HepG2 (cell line): ENCODE results near the gene MDP1. TPM values are rescaled to one million over a fixed set of nuclear protein-coding genes. Genes with fewer than 3 reads are reported as not detected.

Experiments used
- IKZF4 ChIP-seq: sonication (generic); formaldehyde crosslinking; IDR thresholded peaks from 2 replicates; pipeline ENCODE4 v1.5.1; 2020; ENCODE audit warnings: borderline replicate concordance, mild to moderate bottlenecking, low read depth, missing genetic modification reagents; ENCODE audit errors: not compliant biosample characterization
- SIN3B ChIP-seq: fragments of 150-350 bp; IDR thresholded peaks from 2 replicates; pipeline ENCODE4 v1.6.1; 2014; ENCODE audit warnings: low read length
- SRY ChIP-seq: sonication (generic); formaldehyde crosslinking; IDR thresholded peaks from 2 replicates; pipeline ENCODE4 v1.8.0; 2022; ENCODE audit warnings: mild to moderate bottlenecking, missing genetic modification reagents
- TBP ChIP-seq: sonication (generic); formaldehyde crosslinking; IDR thresholded peaks from 2 replicates; pipeline ENCODE4 v1.5.0; 2020; ENCODE audit warnings: missing genetic modification reagents
- TOE1 ChIP-seq: sonication (generic); formaldehyde crosslinking; IDR thresholded peaks from 2 replicates; pipeline ENCODE4 v1.4.0; 2020; ENCODE audit warnings: mild to moderate bottlenecking, missing genetic modification reagents
- ZBTB1 ChIP-seq: sonication (generic); formaldehyde crosslinking; IDR thresholded peaks from 2 replicates; pipeline ENCODE4 v1.4.0; 2020; ENCODE audit warnings: missing genetic modification reagents, borderline replicate concordance
- ZNF263 ChIP-seq: sonication (generic); formaldehyde crosslinking; IDR thresholded peaks from 2 replicates; pipeline ENCODE4 v1.4.0; 2020; ENCODE audit warnings: missing genetic modification reagents
- ZNF724P ChIP-seq: sonication (generic); formaldehyde crosslinking; IDR thresholded peaks from 2 replicates; pipeline ENCODE4 v1.8.0; 2022; ENCODE audit warnings: missing genetic modification reagents, borderline replicate concordance
- ZNF737 ChIP-seq: sonication (generic); formaldehyde crosslinking; IDR thresholded peaks from 2 replicates; pipeline ENCODE4 v1.5.0; 2020; ENCODE audit warnings: missing genetic modification reagents, mild to moderate bottlenecking, borderline replicate concordance
- polyA plus RNA-seq, 8 experiments: library from polyadenylated mRNA; depleted of rRNA in 3 of 8; stranded (reverse) in 7 of 8; unstranded in 1 of 8; fragments of >200 nt; fragmentation: Illumina TruSeq in 4 of 8; extraction: Trizol in 4 of 8; gene quantifications; 2 replicates each; pipeline versions ENCODE4 v1.2.1 to v1.2.3, GENCODE V29; 2011 to 2016; ENCODE audit warnings: low read depth in 4 of 8, missing spikeins in 1 of 8, mixed read lengths in 1 of 8; ENCODE audit not compliant: insufficient read depth in 1 of 8
- total RNA-seq, 5 experiments: library from RNA; depleted of rRNA; stranded (reverse); fragments of >200 nt; fragmentation: Illumina TruSeq; extraction: Trizol; gene quantifications; 2 replicates each; pipeline ENCODE4 v1.2.3, GENCODE V29; 2016; ENCODE audit warnings: low read depth in 1 of 5
- TF ChIP-seq, protein P1 (sequence below): sonication (generic); formaldehyde crosslinking; IDR thresholded peaks from 2 replicates; pipeline ENCODE4 v1.5.1; 2020; ENCODE audit warnings: missing genetic modification reagents, mild to moderate bottlenecking, borderline replicate concordance
- TF ChIP-seq, protein P2 (sequence below): sonication (generic); formaldehyde crosslinking; IDR thresholded peaks from 2 replicates; pipeline ENCODE4 v1.5.0; 2020; ENCODE audit warnings: missing genetic modification reagents
- TF ChIP-seq, protein P3 (sequence below): sonication (generic); formaldehyde crosslinking; IDR thresholded peaks from 2 replicates; pipeline ENCODE4 v1.4.0; 2020; ENCODE audit warnings: mild to moderate bottlenecking, low read depth, missing genetic modification reagents
- TF ChIP-seq, protein P4 (sequence below): sonication (generic); formaldehyde crosslinking; IDR thresholded peaks from 2 replicates; pipeline ENCODE4 v1.9.0; 2021; ENCODE audit warnings: missing genetic modification reagents, borderline replicate concordance
- TF ChIP-seq, protein P5 (sequence below): sonication (generic); formaldehyde crosslinking; IDR thresholded peaks from 2 replicates; pipeline ENCODE4 v1.5.0; 2020; ENCODE audit warnings: missing genetic modification reagents
- TF ChIP-seq, protein P6 (sequence below): sonication (generic); formaldehyde crosslinking; IDR thresholded peaks from 2 replicates; pipeline ENCODE4 v1.9.0; 2021; ENCODE audit warnings: missing genetic modification reagents, mild to moderate bottlenecking, borderline replicate concordance
- TF ChIP-seq, protein P7 (sequence below): IDR thresholded peaks from 2 replicates; pipeline ENCODE4 v1.6.1; 2016; ENCODE audit warnings: low read depth, control low read depth

Gene MDP1
- total and polyA plus RNA-seq, 2 of the 13 experiments (the other 11 are each of a cell fraction or from before 2014, with no cell fraction given): 44.1 to 48.7 TPM

DNA sequence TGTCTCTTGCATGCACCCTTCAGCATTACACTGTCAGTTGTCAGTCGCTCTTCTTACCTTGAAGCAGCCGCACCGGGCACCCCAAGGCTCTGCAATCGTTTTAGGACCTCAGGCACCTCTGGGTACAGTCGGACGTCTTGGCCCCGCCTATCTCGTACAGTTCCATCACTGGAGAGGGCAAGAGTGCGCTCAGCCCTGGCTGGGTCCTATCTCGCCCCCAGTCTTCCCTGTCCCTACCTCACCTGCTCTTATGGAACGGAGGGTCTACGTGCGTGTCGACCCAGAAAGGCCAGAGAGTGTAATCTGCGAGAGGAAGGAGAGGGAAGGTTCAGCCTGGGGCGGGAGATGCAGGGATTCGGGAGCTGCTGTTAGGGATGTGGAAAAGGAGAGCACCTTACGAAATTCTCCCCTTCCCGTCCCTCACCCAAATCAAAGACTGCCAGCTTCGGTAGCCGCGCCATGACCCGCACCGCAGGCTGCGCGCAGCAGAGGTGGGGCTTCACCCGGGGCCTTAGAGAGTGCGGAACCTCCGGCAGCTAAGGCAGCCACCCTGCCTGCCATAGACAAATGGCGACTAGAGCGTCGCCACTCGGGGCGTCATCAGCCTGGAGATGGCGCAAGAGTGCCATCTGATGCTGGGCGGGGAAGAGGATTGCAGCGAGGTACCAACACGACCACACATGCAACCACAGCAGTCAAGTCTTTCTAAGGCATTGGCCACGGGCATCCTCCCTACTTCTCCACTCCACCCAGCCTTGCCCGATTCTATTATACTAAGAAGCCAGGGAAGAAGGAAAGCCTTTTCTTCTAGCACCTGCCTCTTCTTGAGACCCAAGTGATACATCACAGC, at the start of gene MDP1 (continued):
- TF ChIP-seq, protein P1, sequence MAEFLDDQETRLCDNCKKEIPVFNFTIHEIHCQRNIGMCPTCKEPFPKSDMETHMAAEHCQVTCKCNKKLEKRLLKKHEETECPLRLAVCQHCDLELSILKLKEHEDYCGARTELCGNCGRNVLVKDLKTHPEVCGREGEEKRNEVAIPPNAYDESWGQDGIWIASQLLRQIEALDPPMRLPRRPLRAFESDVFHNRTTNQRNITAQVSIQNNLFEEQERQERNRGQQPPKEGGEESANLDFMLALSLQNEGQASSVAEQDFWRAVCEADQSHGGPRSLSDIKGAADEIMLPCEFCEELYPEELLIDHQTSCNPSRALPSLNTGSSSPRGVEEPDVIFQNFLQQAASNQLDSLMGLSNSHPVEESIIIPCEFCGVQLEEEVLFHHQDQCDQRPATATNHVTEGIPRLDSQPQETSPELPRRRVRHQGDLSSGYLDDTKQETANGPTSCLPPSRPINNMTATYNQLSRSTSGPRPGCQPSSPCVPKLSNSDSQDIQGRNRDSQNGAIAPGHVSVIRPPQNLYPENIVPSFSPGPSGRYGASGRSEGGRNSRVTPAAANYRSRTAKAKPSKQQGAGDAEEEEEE: no peak; the same call in 1 of the 2 replicates
- TF ChIP-seq, protein P2, sequence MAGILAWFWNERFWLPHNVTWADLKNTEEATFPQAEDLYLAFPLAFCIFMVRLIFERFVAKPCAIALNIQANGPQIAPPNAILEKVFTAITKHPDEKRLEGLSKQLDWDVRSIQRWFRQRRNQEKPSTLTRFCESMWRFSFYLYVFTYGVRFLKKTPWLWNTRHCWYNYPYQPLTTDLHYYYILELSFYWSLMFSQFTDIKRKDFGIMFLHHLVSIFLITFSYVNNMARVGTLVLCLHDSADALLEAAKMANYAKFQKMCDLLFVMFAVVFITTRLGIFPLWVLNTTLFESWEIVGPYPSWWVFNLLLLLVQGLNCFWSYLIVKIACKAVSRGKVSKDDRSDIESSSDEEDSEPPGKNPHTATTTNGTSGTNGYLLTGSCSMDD (CRISPR knock-in tag): no peak
- TF ChIP-seq, protein P3, sequence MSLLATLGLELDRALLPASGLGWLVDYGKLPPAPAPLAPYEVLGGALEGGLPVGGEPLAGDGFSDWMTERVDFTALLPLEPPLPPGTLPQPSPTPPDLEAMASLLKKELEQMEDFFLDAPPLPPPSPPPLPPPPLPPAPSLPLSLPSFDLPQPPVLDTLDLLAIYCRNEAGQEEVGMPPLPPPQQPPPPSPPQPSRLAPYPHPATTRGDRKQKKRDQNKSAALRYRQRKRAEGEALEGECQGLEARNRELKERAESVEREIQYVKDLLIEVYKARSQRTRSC (CRISPR knock-in tag): peak; percentile 96; the same call in 1 of the 2 replicates
- peak; percentile 95 for TF ChIP-seq ZNF724P
- no peak for TF ChIP-seq IKZF4 (CRISPR knock-in tag)
- TF ChIP-seq TBP: no peak; the same call in 1 of the 2 replicates
- peak; percentile 82 for TF ChIP-seq SIN3B
- TF ChIP-seq, protein P4, sequence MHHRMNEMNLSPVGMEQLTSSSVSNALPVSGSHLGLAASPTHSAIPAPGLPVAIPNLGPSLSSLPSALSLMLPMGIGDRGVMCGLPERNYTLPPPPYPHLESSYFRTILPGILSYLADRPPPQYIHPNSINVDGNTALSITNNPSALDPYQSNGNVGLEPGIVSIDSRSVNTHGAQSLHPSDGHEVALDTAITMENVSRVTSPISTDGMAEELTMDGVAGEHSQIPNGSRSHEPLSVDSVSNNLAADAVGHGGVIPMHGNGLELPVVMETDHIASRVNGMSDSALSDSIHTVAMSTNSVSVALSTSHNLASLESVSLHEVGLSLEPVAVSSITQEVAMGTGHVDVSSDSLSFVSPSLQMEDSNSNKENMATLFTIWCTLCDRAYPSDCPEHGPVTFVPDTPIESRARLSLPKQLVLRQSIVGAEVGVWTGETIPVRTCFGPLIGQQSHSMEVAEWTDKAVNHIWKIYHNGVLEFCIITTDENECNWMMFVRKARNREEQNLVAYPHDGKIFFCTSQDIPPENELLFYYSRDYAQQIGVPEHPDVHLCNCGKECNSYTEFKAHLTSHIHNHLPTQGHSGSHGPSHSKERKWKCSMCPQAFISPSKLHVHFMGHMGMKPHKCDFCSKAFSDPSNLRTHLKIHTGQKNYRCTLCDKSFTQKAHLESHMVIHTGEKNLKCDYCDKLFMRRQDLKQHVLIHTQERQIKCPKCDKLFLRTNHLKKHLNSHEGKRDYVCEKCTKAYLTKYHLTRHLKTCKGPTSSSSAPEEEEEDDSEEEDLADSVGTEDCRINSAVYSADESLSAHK (CRISPR knock-in tag): peak; percentile 81; the same call in 1 of the 2 replicates
- TF ChIP-seq, protein P5, sequence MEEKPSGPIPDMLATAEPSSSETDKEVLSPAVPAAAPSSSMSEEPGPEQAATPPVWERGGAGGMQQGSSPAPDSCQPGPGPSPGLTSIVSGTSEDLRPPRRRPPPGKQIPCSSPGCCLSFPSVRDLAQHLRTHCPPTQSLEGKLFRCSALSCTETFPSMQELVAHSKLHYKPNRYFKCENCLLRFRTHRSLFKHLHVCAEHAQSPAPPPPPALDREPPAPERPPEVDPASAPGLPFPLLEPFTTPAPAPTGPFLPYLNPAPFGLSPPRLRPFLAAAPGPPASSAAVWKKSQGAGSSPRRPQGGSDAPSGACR: peak; percentile 98
- TF ChIP-seq, protein P6, sequence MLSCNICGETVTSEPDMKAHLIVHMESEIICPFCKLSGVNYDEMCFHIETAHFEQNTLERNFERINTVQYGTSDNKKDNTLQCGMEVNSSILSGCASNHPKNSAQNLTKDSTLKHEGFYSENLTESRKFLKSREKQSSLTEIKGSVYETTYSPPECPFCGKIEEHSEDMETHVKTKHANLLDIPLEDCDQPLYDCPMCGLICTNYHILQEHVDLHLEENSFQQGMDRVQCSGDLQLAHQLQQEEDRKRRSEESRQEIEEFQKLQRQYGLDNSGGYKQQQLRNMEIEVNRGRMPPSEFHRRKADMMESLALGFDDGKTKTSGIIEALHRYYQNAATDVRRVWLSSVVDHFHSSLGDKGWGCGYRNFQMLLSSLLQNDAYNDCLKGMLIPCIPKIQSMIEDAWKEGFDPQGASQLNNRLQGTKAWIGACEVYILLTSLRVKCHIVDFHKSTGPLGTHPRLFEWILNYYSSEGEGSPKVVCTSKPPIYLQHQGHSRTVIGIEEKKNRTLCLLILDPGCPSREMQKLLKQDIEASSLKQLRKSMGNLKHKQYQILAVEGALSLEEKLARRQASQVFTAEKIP (CRISPR knock-in tag): no peak
- peak; percentile 99 for TF ChIP-seq SRY (CRISPR knock-in tag)
- TF ChIP-seq ZBTB1 (CRISPR knock-in tag): 0 out of 2 replicates have a peak, but pooled peaks have one; percentile 46
- peak; percentile 91; the same call in 1 of the 2 replicates for TF ChIP-seq TOE1
- TF ChIP-seq ZNF737 (CRISPR knock-in tag): no peak
- peak; percentile 86 for TF ChIP-seq ZNF263
- TF ChIP-seq, protein P7, sequence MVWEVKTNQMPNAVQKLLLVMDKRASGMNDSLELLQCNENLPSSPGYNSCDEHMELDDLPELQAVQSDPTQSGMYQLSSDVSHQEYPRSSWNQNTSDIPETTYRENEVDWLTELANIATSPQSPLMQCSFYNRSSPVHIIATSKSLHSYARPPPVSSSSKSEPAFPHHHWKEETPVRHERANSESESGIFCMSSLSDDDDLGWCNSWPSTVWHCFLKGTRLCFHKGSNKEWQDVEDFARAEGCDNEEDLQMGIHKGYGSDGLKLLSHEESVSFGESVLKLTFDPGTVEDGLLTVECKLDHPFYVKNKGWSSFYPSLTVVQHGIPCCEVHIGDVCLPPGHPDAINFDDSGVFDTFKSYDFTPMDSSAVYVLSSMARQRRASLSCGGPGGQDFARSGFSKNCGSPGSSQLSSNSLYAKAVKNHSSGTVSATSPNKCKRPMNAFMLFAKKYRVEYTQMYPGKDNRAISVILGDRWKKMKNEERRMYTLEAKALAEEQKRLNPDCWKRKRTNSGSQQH: peak; percentile 94
